G401.6 (cell line): ENCODE results near the gene NSD2.

ENCODE experiments used
- FAIRE-seq: peaks from 2 replicates; lab custom pipeline; 2012; peaks lifted over from hg19 to GRCh38; lab: Jason Lieb, UNC

The NSD2 gene

GRCh38 chr4:1864076-1865008 lies 6.9 kb upstream of the NSD2 start:
- no peak for FAIRE-seq

- FAIRE-seq, result no peak
Measured at GRCh38 chr4:1866189-1866661, 5.0 kb upstream of the NSD2 start.

DNA sequence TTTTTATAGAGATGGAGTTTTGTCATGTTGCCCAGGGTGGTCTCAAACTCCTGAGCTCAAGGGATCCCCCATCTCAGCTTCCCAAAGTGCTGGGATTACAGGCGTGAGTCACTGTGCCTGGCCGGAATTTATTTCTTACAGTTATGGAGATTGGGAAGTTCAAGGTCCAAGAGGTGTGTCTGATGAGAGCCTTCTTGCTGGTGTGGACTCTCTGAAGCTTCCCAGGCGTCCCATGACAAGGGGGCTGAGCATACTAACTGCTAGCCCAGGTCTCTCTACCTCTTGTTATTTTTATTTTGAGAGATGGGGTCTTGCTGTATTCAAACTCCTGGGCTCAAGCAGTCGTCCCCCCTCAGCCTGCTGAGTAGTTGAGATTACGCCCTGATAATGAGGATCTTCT lies 2.9 kb upstream of the NSD2 start:
- no peak for FAIRE-seq

GRCh38 chr4:1868912-1869311 lies 2.3 kb upstream of the NSD2 start:
- FAIRE-seq, result no peak

GRCh38 chr4:1869530-1870327 lies 1.5 kb upstream of the NSD2 start:
- no peak for FAIRE-seq

GRCh38 chr4:1870328-1870577 lies 940 bp upstream of the NSD2 start:
- FAIRE-seq, result no peak

GRCh38 chr4:1871471-1872021 lies 353 bp downstream of the NSD2 start:
- no peak for FAIRE-seq

DNA sequence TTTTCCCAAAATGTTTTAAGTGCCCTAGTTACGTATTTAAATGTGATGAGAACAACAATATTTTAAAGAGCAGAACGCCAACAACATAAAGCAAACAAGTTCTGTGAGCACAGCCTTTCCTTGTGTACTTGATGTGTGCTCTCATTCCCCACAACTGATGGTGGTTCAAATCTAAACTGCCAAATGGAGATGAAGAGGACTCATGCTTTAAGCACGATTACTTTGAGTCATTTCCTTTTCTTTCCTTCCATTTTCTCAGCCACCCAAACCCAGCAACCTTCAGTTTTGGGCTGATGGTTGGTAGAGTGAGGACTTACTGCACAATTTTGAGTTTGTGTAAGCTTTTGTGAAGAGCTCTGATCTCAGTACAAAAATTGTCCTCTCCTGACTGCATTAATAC lies 1.7 kb downstream of the NSD2 start:
- no peak for FAIRE-seq

GRCh38 chr4:1873291-1873690 lies 2.1 kb downstream of the NSD2 start:
- no peak for FAIRE-seq

DNA sequence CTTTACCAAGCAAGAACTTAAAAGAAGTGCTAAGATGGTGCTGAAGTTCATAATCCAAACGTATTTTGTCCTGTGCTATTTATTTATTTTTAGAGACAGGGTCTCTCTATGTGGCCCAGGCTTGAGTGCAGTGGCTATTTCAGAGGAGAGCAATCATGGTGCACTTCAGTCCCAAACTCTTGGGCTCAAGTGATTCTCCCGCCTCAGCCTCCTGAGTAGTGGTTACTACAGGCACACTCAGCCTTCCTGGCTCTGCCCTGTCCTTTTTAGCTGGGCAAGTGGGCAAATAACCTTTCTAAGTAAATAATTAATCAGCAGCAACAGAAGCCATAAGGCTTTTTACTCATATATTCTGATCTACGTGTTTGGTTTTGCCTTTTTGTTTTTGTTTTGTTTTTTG lies 2.6 kb downstream of the NSD2 start:
- no peak for FAIRE-seq

DNA sequence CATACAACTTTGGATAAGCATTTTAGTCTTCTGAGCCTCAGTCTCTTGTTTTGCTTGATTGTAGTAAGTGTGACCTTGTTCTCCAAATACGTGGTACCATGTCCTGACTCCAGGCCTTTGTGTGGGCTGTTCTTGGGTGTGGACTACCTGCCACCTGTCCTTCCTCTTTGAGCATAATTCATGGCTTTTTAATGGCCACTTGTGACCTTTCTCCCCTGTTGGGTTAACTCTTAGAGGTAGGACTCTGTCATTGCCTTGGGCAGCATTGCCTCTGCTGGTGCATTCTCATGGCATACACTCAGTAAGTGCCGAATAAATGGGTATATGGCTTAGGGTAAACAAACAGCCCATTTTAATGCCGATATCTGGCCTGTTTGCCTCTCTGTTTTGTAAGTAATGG lies 3.0 kb downstream of the NSD2 start:
- FAIRE-seq, result no peak

DNA sequence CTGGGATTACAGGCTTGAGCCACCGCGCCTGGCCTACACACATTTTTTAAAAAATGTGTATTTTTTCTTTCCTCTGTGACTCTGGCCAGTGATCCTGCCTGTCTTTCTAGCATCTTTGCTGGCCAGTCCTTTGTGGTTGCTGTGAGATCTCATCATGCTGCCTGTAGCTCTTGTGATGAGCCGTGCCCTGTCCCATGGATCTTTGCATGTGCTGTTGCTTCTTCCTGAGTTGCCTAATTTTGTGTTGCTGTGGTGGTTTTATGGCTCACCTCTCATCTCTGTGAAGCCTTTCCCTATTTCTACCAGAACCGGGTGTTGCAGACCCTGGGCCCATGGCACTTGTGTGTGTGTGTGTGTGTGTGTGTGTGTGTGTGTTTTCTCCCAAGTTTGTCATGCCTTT lies 8.3 kb downstream of the NSD2 start:
- FAIRE-seq, result no peak

DNA sequence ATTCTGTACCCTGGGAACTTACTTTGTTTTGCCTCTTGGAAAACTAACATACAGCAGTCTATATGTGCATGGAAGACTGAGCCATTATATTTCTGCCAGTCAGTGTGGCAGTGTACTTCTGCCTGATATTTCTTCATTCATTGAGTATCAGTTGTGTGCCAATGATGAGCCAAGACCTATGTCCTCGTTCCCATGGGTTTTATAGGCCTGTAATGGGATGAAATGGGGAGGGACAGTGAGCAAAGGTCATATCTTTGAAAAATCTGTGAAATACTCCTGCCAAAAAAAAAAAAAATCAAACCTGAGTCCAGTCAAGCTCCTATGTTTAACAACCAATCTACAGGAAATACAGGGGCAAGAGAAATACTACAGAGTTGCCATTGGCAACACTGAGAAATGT lies 9.1 kb downstream of the NSD2 start:
- FAIRE-seq, result no peak

DNA sequence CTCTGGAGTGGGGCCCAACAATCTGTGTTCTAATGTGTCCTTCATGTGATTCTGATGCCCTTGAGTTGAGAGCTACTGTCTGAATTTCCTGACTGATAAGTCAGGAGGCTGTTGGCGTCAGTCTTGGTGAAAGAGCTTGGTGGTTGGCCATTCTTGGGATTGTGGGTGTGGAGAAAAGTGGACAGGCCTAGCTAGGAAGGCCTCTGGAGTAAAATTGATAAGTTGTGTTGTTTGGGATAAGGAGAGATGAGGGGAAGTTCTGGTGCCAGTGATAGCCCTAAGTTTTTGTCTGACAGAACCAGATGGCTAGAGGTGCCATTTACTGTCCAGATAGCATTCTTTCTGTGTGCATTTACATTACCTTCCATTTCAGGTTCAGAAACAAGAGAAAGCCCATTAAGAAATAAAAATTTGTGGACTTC lies 11.7 kb downstream of the NSD2 start:
- FAIRE-seq, result no peak

DNA sequence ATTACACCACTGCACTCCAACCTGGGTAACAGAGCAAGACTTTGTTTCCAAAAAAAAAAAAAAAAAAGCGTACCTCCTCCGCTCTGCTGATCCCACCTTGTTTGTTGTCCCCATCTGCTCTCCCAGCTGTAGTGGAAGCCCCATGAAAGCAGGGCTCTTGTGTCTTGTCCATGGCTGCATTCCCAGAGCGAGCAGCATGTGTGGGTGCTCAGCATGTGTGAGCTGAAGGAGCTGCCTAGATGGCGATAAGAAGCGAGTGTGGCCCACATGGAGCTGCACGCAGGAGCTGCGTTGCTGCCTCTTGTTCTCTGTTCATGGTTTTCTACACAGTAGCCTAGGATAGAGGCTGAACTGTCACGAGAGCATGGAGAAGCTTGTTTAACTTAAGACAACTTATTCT lies 12.4 kb downstream of the NSD2 start:
- FAIRE-seq, result no peak

- FAIRE-seq, result no peak
Measured at GRCh38 chr4:1885414-1885813, 14.2 kb downstream of the NSD2 start.

GRCh38 chr4:1887052-1887451 lies 15.9 kb downstream of the NSD2 start:
- FAIRE-seq, result no peak

- FAIRE-seq, result no peak
Measured at GRCh38 chr4:1890979-1891570, 19.9 kb downstream of the NSD2 start.

DNA sequence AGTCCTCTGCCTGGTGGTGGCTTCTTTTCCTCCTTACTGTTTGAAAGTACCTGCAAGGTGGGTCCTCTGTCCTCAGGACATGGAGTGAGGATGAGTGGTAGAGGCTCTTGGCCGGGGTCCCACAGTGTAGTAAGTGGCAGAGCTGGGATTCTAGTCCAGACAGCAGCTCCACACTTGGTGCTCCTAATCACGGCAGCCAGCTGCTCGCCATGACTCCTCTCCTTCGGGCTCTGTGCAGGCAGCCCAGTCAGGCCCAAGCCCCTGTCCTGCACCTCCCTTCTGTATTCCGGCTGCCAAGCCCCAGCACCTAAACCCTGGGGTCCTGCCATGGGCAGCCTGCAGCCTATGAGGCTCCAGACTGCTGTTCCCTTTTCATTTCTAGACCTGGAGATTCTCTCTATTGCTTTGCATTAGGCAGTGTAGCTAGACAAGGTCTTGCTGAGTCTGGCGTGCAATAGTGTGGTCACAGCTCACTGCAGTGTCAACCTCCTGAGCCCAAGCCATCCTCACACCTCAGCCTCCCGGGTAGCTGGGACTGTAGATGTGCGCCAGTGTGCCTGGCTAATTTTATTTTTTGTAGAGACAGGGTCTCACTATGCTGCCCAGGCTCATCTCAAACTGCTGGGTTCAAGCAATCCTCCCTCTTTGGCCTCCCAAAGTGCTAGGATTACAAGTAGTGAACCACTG lies 24.9 kb downstream of the NSD2 start:
- FAIRE-seq, result no peak

DNA sequence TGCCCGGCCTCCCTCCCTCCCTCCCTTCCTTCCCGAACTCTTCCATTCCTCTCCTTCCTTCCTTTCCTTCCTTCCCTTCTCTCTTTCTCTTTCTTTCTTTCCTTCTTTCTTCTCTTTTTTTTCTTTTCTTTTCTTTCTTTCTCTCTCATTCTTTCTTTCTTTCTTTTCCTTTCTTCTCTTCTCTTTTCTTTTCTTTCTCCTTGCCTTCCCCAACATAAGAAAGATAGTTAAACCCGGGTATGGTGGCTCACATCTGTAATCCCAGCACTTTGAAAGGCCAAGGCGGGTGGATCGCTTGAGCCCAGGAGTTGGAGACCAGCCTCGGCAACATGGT lies 25.4 kb downstream of the NSD2 start:
- FAIRE-seq, result no peak

DNA sequence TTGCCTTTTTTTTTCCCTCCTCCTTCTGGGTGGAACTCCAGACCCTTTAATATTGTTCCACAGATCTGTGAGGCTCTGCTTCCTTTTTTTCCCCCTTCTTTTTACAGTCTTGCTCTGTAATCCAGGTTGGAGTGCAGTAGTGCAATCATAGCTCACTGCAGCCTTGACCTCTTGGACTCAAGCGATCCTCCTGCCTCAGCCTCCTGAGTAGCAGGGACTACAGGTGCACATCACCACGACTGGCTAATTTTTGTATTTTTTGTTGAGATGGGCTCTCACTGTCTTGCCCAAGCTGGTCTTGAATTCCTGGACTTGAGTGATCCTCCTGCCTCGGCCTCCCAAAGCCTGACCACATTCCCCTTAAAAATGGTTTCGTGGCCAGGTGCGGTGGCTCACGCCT lies 26.8 kb downstream of the NSD2 start:
- FAIRE-seq, result no peak

DNA sequence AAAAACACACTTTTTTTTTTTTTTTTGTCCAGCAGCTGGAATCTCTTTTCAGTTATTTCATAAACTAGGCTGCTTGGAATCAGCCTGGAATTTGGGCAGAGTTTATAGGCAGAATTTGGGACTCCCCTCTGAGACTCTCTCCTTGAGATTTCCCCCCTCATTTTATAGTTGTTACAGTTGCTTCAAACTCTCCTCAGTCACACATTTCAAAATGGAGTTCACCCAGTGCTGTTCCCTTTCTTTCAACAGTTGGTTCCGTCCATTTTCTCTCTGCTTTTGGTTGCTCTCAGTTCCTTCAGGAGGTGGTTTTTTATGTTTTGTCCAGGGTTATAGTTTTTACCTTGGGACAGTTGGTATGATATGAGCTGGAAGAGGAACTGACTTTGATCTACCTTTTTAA lies 27.5 kb downstream of the NSD2 start:
- FAIRE-seq, result no peak
